Glomerular visceral epithelial cell (primary cell): ENCODE measurements around the gene GOLT1A.
A peak's percentile ranks its signal among the peaks of the same experiment; 100 is the strongest.

Source experiments
- DNase-seq: peaks from one replicate; pipeline ENCODE4 v3.0.0-alpha.2; 2016; ENCODE audit errors: extremely low spot score

The GOLT1A gene

GRCh38 chr1:204192589-204193352 lies 21.0 kb downstream of the GOLT1A start:
- DNase-seq: no peak

- no peak for DNase-seq
These were observed 21.7 kb downstream of the GOLT1A start for GRCh38 chr1:204192046-204192445.

GRCh38 chr1:204191456-204191855 lies 22.3 kb downstream of the GOLT1A start:
- DNase-seq: no peak

GRCh38 chr1:204190212-204191211 lies 23.3 kb downstream of the GOLT1A start:
- DNase-seq: peak; percentile 29

- no peak for DNase-seq
These were observed 24.7 kb downstream of the GOLT1A start for GRCh38 chr1:204188959-204189639.

GRCh38 chr1:204186597-204186996 lies 27.2 kb downstream of the GOLT1A start:
- DNase-seq: no peak

- DNase-seq: no peak
These were observed 32.7 kb downstream of the GOLT1A start for GRCh38 chr1:204181116-204181515.

- DNase-seq: no peak
These were observed 33.7 kb downstream of the GOLT1A start for GRCh38 chr1:204180133-204180532.

GRCh38 chr1:204178487-204179281 lies 35.1 kb downstream of the GOLT1A start:
- no peak for DNase-seq

- no peak for DNase-seq
These were observed 36.7 kb downstream of the GOLT1A start for GRCh38 chr1:204177133-204177532.

- no peak for DNase-seq
These were observed 37.7 kb downstream of the GOLT1A start for GRCh38 chr1:204176049-204176448.

- DNase-seq: no peak
These were observed 38.8 kb downstream of the GOLT1A start for GRCh38 chr1:204174958-204175357.

GRCh38 chr1:204172404-204173029 lies 41.3 kb downstream of the GOLT1A start:
- DNase-seq: no peak

GRCh38 chr1:204171751-204172178 lies 42.0 kb downstream of the GOLT1A start:
- peak; percentile 41 for DNase-seq

- DNase-seq: no peak
These were observed 43.2 kb downstream of the GOLT1A start for GRCh38 chr1:204170494-204171155.

GRCh38 chr1:204169858-204170257 lies 43.9 kb downstream of the GOLT1A start:
- DNase-seq: no peak

- DNase-seq: no peak
These were observed 46.1 kb downstream of the GOLT1A start for GRCh38 chr1:204167730-204168129.

- DNase-seq: no peak
These were observed 47.6 kb downstream of the GOLT1A start, which contains the start of gene REN for GRCh38 chr1:204166219-204166618. Gene REN (minus strand): TSS chr1:204166337. CDS start chr1:204166293, 44 bp downstream.

GRCh38 chr1:204162494-204163074 lies 51.2 kb downstream of the GOLT1A start:
- peak; percentile 86 for DNase-seq
